Ishikawa (cell line): ENCODE data around the gene NFX1.

ENCODE experiments used
- CEBPB ChIP-seq: IDR thresholded peaks from 2 replicates; pipeline ENCODE4 v1.6.1; 2012
- CREB1 ChIP-seq: IDR thresholded peaks from 2 replicates; pipeline ENCODE4 v1.6.1; 2012; ENCODE audit warnings: low read depth
- EGR1 ChIP-seq: IDR thresholded peaks from 2 replicates; pipeline ENCODE4 v1.6.1; 2012
- EP300 ChIP-seq: IDR thresholded peaks from 2 replicates; pipeline ENCODE4 v1.6.1; 2012; ENCODE audit warnings: borderline replicate concordance
- FOXM1 ChIP-seq: IDR thresholded peaks from 2 replicates; pipeline ENCODE4 v1.6.1; 2012; ENCODE audit warnings: low read depth, borderline replicate concordance
- NFIC ChIP-seq: IDR thresholded peaks from 2 replicates; pipeline ENCODE4 v1.6.1; 2012
- RAD21 ChIP-seq: IDR thresholded peaks from 2 replicates; pipeline ENCODE4 v1.6.1; 2012; ENCODE audit warnings: low read depth
- TAF1 ChIP-seq: IDR thresholded peaks from 2 replicates; pipeline ENCODE4 v1.6.1; 2012; ENCODE audit warnings: low read depth, mild to moderate bottlenecking
- TCF12 ChIP-seq: IDR thresholded peaks from 2 replicates; pipeline ENCODE4 v1.6.1; 2012; ENCODE audit warnings: low read depth
- TEAD4 ChIP-seq: IDR thresholded peaks from 2 replicates; pipeline ENCODE4 v1.6.1; 2012
- YY1 ChIP-seq: IDR thresholded peaks from 2 replicates; pipeline ENCODE4 v1.6.1; 2012; ENCODE audit warnings: low read depth
- ZBTB7A ChIP-seq: IDR thresholded peaks from 2 replicates; pipeline ENCODE4 v1.6.1; 2012; ENCODE audit warnings: low read depth
- TF ChIP-seq, protein P1 (sequence below): IDR thresholded peaks from 2 replicates; pipeline ENCODE4 v1.6.1; 2012; ENCODE audit warnings: low read depth, mild to moderate bottlenecking
- TF ChIP-seq, protein P2 (sequence below): IDR thresholded peaks from 2 replicates; pipeline ENCODE4 v1.6.1; 2012
- TF ChIP-seq, protein P3 (sequence below): IDR thresholded peaks from 2 replicates; pipeline ENCODE4 v1.6.1; 2012

Gene NFX1

DNA sequence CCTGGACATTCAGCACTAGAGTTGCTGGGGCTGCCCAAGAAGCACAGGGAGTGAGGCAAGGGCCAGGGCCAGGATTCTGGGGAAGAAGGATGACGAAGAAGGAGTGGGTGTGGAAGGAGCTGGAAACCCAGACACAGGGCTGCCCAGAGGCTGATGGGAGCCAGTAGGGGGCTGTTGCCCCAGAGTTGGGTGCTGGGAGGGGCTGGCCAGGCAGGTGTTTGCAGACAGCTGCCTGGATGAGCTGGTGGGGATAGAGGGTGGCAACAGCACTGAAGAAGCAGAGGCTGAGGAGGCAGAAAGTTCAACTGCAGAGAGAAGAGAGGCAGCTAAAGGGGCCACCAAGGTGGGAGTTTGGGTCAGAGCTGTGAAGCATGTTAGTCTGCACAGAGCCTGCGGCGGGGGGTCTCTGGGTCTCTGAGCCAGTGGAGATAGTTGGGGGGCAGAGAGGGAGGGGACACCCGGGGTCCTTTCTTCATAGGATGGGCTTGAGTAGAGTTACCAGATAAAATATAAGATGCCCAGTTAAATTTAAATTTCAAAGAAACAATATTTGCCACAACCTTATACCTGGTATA lies 114.6 kb downstream of the NFX1 start:
- no peak for TF ChIP-seq RAD21
- TF ChIP-seq TAF1 = no peak
- no peak for TF ChIP-seq EGR1
- no peak for TF ChIP-seq FOXM1
- no peak for TF ChIP-seq EP300
- TF ChIP-seq, protein P1, sequence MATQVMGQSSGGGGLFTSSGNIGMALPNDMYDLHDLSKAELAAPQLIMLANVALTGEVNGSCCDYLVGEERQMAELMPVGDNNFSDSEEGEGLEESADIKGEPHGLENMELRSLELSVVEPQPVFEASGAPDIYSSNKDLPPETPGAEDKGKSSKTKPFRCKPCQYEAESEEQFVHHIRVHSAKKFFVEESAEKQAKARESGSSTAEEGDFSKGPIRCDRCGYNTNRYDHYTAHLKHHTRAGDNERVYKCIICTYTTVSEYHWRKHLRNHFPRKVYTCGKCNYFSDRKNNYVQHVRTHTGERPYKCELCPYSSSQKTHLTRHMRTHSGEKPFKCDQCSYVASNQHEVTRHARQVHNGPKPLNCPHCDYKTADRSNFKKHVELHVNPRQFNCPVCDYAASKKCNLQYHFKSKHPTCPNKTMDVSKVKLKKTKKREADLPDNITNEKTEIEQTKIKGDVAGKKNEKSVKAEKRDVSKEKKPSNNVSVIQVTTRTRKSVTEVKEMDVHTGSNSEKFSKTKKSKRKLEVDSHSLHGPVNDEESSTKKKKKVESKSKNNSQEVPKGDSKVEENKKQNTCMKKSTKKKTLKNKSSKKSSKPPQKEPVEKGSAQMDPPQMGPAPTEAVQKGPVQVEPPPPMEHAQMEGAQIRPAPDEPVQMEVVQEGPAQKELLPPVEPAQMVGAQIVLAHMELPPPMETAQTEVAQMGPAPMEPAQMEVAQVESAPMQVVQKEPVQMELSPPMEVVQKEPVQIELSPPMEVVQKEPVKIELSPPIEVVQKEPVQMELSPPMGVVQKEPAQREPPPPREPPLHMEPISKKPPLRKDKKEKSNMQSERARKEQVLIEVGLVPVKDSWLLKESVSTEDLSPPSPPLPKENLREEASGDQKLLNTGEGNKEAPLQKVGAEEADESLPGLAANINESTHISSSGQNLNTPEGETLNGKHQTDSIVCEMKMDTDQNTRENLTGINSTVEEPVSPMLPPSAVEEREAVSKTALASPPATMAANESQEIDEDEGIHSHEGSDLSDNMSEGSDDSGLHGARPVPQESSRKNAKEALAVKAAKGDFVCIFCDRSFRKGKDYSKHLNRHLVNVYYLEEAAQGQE = no peak
- no peak for TF ChIP-seq CEBPB
- no peak for TF ChIP-seq TCF12

DNA sequence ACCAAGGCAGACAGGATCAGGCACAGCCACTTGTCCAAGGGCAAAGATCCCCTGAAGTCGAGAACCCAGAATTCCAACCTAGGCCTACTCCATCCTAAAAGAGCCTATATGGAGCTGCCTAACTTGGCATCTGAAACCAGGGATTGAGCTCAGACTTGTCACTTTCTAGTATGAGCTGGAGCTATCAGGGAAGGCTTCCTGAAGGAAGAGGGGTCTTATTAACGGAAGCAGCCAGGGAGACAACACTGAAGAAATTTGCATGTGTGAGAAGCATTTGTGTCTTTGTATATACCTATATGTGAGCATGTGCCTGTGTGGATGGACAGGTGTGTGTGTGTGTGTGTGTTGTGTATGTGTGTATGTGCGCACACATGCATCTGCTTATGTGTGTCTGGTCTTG lies 116.7 kb downstream of the NFX1 start:
- TF ChIP-seq CREB1 (no peak), ZBTB7A (no peak), CEBPB (no peak), TEAD4 (no peak), RAD21 (no peak), EP300 (no peak), YY1 (no peak), TCF12 (no peak), FOXM1 (no peak), NFIC (no peak), EGR1 (no peak), TAF1 (no peak)
- TF ChIP-seq, protein P2, sequence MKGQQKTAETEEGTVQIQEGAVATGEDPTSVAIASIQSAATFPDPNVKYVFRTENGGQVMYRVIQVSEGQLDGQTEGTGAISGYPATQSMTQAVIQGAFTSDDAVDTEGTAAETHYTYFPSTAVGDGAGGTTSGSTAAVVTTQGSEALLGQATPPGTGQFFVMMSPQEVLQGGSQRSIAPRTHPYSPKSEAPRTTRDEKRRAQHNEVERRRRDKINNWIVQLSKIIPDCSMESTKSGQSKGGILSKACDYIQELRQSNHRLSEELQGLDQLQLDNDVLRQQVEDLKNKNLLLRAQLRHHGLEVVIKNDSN = no peak
- TF ChIP-seq, protein P1 = no peak
- TF ChIP-seq, protein P3, sequence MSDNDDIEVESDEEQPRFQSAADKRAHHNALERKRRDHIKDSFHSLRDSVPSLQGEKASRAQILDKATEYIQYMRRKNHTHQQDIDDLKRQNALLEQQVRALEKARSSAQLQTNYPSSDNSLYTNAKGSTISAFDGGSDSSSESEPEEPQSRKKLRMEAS = no peak

DNA sequence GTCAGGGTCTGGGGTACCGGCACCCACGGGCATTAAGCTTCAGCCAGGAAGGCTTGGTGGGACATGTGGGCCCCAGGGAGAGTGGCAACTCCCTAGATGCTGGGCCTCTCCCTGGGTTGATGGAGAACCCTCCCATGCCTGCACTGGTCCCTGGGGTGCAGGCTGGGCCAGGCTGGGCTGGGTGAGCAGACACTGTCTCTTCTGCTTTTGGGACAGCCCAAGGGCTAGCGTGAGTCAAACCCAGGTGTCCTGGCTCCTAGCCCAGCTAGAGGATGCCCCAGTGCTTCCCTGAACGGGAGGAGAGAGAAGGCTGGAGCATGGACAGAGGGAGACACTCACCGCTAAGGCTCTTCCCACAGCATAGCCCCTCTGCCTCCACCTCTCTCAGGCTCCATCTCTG lies 117.8 kb downstream of the NFX1 start:
- no peak for TF ChIP-seq CEBPB
- TF ChIP-seq TAF1 = no peak
- TF ChIP-seq, protein P2 = no peak
- TF ChIP-seq YY1 = no peak
- TF ChIP-seq CREB1 = no peak
- TF ChIP-seq ZBTB7A = no peak
- no peak for TF ChIP-seq EGR1
- TF ChIP-seq EP300 = no peak
- TF ChIP-seq, protein P3 = no peak
- TF ChIP-seq, protein P1 = no peak

DNA sequence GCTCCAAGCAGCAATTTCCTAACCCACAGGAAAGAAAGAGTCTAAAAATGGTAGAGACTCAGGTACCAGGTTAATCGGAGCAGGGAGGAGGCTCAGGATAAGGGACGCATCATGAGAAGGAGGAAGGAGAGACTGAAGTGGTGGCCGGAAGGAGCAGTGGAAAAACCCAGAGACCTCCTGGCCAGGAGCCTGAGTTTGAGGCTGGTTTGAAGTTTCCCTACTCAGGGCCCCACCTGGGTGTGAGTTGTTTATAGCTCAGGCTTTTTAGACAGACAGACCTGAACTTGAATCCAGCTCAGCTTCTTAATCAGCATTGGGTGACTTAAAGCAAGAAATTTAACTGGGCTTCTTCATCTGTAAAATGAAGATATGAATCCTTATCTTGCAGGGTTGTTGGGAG lies 124.0 kb downstream of the NFX1 start:
- no peak for TF ChIP-seq NFIC
- TF ChIP-seq, protein P2 = no peak
- TF ChIP-seq, protein P1 = no peak
- TF ChIP-seq CEBPB = no peak
- TF ChIP-seq, protein P3 = no peak
- TF ChIP-seq EP300 = no peak
- no peak for TF ChIP-seq YY1
- no peak for TF ChIP-seq CREB1
- no peak for TF ChIP-seq TCF12
- TF ChIP-seq ZBTB7A = no peak
- no peak for TF ChIP-seq RAD21
- no peak for TF ChIP-seq TAF1
